Measurements from ENCODE around the gene OSBPL9. TPM values are rescaled to one million over a fixed set of nuclear protein-coding genes. Genes with fewer than 3 reads are reported as not detected.

Gene OSBPL9
- total and polyA plus RNA-seq, 9 of the 15 experiments (the other 6 are each of a cell fraction or from before 2014, with no cell fraction given) = 43.9 to 217 (median 170) TPM

DNA sequence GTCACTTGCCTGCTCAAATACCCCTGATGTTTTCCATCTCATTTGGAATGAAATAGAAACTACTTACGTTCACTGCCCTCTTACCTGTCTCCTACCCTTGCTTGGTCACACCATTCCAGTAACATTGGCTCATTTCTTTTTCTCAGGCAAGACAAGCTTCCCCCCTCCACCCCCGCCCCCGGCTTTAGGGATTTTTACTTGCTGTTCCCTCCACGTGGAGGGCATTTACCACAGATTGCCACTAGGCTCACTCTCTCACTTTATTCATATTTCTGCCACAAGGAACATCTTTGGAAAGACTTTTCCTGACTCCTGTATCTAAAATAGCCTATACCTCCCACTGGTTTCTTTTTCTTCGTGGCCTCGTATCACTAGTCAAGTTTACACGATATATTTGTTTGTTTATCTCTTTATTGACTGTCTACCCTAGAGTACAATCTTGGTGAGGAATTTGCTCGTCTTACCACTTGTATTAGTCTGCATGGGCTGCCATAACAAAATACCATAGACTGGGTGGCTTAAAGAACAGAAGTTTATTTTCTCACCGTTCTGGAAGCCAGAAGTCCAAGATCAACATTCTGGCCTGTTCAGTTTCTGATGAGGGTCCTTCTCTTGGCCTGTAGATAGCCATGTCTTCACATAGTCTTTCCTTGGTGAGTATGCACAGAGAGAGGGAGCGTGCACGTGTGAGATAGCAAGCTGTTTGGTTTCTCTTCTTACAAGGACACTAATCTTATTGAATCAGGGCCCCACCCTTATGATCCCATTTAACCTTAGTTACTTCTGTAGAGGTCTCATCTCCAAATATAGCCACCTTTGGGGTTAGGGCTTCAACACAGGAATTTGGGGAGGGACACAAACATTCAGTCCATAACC, 135.4 kb downstream of the OSBPL9 start (continued):
- no peak for TF ChIP-seq RAD21 (CRISPR knock-in tag; conservative IDR thresholded peaks at IDR 0.05 in 1 of 2, IDR thresholded peaks at IDR 0.05 in 1 of 2)
- TF ChIP-seq PHF21A (IDR thresholded peaks at IDR 0.05; ENCODE audit: borderline replicate concordance, low read depth) = no peak
- no peak for TF ChIP-seq ZNF217 (CRISPR knock-in tag; IDR thresholded peaks at IDR 0.05)
- no peak for TF ChIP-seq MCM2 (IDR thresholded peaks at IDR 0.05; ENCODE audit: low read depth)
- TF ChIP-seq POLR2AphosphoS5 (IDR thresholded peaks at IDR 0.05; ENCODE audit: control insufficient read depth, insufficient read depth, low read depth, low read length) = peak; percentile 81
- TF ChIP-seq, protein P1, sequence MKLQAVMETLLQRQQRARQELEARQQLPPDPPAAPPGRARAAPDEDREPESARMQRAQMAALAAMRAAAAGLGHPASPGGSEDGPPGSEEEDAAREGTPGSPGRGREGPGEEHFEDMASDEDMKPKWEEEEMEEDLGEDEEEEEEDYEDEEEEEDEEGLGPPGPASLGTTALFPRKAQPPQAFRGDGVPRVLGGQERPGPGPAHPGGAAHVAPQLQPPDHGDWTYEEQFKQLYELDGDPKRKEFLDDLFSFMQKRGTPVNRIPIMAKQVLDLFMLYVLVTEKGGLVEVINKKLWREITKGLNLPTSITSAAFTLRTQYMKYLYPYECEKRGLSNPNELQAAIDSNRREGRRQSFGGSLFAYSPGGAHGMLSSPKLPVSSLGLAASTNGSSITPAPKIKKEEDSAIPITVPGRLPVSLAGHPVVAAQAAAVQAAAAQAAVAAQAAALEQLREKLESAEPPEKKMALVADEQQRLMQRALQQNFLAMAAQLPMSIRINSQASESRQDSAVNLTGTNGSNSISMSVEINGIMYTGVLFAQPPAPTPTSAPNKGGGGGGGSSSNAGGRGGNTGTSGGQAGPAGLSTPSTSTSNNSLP (IDR thresholded peaks at IDR 0.05; ENCODE audit: borderline replicate concordance, low read depth, low read length) = 0 out of 2 replicates have a peak, but pooled peaks have one; percentile 43
- TF ChIP-seq MYNN (IDR thresholded peaks at IDR 0.05) = no peak
- TF ChIP-seq MYNN (CRISPR knock-in tag; IDR thresholded peaks at IDR 0.05) = no peak
- TF ChIP-seq PRMT5 (CRISPR knock-in tag; IDR thresholded peaks at IDR 0.05) = no peak
- TF ChIP-seq ZNF589 (CRISPR knock-in tag; IDR thresholded peaks at IDR 0.05; ENCODE audit: low read depth) = no peak
- peak; percentile 93 for TF ChIP-seq CBFA2T3 (IDR thresholded peaks at IDR 0.05)
- no peak; the same call in 1 of the 2 replicates for TF ChIP-seq ZNF431 (CRISPR knock-in tag; IDR thresholded peaks at IDR 0.05)
- no peak for TF ChIP-seq YY1 (IDR thresholded peaks at IDR 0.05; ENCODE audit: borderline replicate concordance in 1 of 3, control insufficient read depth in 1 of 3, extremely low read depth in 1 of 3, insufficient read depth in 3 of 3, insufficient read length in 1 of 3, insufficient replicate concordance in 2 of 3, low read depth in 1 of 3, low read length in 2 of 3)
- TF ChIP-seq, protein P2, sequence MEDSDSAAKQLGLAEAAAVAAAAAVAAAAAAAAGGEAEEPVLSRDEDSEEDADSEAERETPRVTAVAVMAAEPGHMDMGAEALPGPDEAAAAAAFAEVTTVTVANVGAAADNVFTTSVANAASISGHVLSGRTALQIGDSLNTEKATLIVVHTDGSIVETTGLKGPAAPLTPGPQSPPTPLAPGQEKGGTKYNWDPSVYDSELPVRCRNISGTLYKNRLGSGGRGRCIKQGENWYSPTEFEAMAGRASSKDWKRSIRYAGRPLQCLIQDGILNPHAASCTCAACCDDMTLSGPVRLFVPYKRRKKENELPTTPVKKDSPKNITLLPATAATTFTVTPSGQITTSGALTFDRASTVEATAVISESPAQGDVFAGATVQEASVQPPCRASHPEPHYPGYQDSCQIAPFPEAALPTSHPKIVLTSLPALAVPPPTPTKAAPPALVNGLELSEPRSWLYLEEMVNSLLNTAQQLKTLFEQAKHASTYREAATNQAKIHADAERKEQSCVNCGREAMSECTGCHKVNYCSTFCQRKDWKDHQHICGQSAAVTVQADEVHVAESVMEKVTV (CRISPR knock-in tag; IDR thresholded peaks at IDR 0.05) = no peak
- TF ChIP-seq CREB1 (IDR thresholded peaks at IDR 0.05) = peak; percentile 58; the same call in 1 of the 2 replicates
- TF ChIP-seq CREB1 (CRISPR knock-in tag; IDR thresholded peaks at IDR 0.05) = no peak
- TF ChIP-seq, protein P3, sequence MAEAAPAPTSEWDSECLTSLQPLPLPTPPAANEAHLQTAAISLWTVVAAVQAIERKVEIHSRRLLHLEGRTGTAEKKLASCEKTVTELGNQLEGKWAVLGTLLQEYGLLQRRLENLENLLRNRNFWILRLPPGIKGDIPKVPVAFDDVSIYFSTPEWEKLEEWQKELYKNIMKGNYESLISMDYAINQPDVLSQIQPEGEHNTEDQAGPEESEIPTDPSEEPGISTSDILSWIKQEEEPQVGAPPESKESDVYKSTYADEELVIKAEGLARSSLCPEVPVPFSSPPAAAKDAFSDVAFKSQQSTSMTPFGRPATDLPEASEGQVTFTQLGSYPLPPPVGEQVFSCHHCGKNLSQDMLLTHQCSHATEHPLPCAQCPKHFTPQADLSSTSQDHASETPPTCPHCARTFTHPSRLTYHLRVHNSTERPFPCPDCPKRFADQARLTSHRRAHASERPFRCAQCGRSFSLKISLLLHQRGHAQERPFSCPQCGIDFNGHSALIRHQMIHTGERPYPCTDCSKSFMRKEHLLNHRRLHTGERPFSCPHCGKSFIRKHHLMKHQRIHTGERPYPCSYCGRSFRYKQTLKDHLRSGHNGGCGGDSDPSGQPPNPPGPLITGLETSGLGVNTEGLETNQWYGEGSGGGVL (CRISPR knock-in tag; IDR thresholded peaks at IDR 0.05) = no peak
- TF ChIP-seq MYC (IDR thresholded peaks at IDR 0.05; ENCODE audit: low read depth, low read length) = peak; percentile 65
- no peak for TF ChIP-seq MYC (CRISPR knock-in tag; IDR thresholded peaks at IDR 0.05; ENCODE audit: borderline replicate concordance, low read depth)
- TF ChIP-seq BMI1 (IDR thresholded peaks at IDR 0.05; ENCODE audit: low read length) = no peak
- TF ChIP-seq ADNP (tag; IDR thresholded peaks at IDR 0.05) = peak; percentile 58
